Stimulated activated CD8-positive, alpha-beta memory T cell treated with anti-CD3 and anti-CD28 coated beads, Interleukin-15, amount 100 ng/mL, for 48 hours (primary cell): ENCODE results near the gene CDH13.

Source experiments
- DNase-seq, 2 donors: peaks; one replicate each; pipeline ENCODE4 v3.0.0-alpha.2; 2020; ENCODE audit warnings: low read depth in 2 of 2

Gene CDH13

DNA sequence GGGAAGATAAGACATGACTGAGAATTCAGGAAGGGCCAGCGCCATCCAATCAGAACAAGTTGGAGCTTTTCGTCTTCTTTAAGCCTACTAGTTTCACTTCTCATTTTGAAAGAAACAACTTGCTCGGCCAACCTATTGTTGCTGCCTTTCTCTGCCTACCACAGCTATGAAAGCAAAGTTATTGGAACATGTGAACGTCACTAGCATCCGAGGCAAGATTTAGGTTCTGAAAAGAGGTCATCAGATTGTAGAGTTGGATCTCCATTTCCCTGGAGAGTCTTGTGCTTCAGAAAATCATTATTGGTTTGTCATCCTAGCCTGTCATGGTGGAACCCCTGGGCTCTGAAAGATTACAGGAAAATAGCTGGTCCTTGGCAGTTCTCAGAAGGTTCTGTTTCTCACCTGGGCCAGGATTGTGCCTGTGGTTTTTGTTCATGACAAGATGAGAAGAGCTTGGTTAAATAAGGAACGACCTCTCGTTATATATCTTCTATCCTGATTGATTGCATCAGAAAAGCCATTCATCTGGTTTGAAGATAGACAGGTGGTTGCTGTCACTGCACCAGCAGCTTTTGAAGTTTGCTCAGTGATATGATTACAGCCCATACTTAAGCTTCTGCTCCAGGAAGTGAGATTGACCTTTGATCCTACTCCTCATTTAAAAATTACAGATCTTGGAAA lies 25.3 kb downstream of the CDH13 start:
- DNase-seq, result no peak

GRCh38 chr16:82652826-82653225 lies 26.1 kb downstream of the CDH13 start:
- DNase-seq, result no peak

DNA sequence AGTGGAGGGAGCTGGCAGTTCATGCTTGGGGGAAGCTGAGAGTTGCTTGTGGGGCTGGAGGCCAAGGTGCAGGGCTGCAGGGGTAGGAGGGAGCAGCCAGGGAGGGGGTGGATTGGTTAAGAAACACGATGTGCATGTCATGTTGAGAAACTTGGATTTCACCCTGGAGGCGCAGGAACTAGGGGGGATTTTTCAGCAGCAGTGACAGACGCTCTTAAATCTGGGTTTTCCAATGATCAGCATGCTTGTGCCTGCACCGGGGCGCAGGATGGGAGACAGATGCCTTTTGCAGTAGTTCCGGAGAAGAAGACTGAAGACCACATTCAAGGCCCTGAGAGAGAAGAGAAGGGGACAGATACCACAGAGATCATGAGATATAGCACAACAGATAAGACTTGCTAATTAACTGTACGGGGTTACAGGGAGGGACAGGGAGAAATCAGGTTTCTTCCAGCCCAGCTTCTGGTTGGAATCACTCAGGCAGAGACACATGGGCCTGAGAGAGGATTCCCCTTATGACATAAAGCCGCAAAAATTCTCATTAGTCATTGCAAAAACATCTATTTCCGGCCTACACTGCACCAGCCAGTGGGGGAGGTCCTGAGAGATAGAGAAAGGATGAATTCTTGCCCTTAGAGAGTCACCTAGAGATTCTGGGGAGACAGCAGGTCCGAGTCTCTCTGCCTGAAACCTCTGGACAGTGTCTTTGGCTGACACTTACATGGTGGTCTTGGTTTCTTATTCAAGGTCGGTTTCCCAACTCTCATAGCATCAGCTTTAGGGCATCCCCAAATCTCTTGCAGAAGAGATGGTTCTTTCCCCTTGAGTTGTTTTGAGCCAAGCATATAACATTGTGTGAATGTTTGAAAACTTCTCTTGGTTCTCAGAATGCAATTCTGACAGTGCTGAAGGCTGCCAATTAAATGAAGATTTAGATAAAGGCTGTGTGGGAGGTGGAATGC lies 27.1 kb downstream of the CDH13 start:
- peak; percentile 25 to 27 for DNase-seq

- DNase-seq, result peak; percentile 49 to 58
Observed at GRCh38 chr16:82655072-82655714, 28.4 kb downstream of the CDH13 start.

DNA sequence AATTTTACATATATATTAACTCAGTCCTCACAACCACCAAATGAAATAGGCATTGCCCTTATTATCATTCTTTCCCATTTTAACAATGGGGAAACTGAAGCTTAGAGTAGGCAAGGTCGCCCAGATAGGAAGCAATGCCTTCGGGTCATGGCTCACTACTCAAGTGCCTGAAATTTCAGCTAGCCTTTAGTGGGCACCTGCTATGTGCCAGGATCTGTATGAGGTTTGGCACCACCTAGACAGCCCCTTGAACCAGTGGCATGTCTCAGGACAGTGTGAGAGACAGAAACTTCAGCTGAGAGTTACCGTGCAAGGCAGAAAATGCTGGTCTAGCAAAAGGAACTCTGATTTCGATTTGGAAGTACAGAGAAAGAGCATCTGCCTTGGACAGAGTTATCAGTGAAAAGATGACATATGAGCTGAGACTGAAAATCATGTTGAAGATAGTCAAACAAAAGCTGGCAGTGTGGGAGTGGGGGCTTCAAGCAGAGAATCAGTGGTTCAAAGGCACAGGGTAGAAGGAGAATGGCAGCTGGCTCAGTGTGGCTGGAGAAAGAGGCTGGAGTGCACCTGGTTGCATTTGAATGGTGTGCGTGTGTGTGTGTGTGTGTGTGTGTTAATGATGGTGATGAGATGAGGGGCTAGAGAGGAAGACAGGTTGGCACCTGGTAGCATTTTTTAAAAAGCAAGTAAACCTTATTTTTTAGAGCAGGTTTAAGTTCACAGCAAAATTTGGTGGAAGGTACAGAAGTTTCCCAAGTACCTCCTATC lies 29.1 kb downstream of the CDH13 start:
- DNase-seq, result no peak

- DNase-seq, result no peak
Observed at GRCh38 chr16:82657239-82657638, 30.5 kb downstream of the CDH13 start.

- DNase-seq, result no peak
Observed at GRCh38 chr16:82657786-82658185, 31.0 kb downstream of the CDH13 start.

GRCh38 chr16:82658796-82659195 lies 32.0 kb downstream of the CDH13 start:
- DNase-seq, result no peak

- peak; percentile 19 to 33 for DNase-seq
Observed at GRCh38 chr16:82660075-82660645, 33.4 kb downstream of the CDH13 start.

DNA sequence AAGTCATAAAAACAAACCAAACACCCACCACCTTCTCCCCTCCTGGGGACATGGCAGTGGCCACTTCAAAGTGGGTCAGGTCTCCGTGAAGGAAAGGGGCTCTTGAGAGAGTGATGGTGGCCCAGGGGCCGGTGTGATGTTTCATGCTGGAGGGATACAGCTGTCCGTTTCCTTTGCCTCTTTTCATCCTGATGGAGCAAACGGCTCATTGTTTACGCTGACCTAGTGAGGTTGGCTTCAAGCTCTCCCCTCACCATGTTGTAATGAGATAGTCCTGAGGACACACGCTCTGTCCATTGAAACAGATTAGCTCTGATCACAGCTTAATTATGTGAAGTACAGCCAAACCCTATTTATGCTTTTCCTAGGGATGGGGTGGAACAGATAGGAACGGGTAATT lies 34.2 kb downstream of the CDH13 start:
- DNase-seq, result no peak

- no peak for DNase-seq
Observed at GRCh38 chr16:82664181-82664580, 37.4 kb downstream of the CDH13 start.

DNA sequence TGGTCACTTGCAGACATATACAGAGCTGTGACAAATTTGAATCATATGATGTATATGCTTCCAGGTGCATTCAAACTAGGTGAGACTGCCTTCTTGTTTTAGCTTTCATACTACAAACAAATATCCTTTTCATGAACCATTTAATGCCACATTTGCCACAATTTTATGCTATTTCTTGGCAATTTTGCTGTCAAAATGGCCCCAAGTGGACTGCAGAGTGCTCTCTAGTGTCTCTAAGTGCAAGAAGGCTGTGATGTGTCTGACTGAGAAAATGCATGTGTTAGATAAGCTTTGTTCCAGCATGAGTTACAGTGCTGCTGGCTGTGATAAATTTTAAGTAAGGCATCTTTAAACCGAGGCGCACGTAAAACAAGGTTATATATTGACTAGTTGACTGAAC lies 38.3 kb downstream of the CDH13 start:
- DNase-seq, result no peak

GRCh38 chr16:82667437-82667836 lies 40.7 kb downstream of the CDH13 start:
- no peak for DNase-seq

DNA sequence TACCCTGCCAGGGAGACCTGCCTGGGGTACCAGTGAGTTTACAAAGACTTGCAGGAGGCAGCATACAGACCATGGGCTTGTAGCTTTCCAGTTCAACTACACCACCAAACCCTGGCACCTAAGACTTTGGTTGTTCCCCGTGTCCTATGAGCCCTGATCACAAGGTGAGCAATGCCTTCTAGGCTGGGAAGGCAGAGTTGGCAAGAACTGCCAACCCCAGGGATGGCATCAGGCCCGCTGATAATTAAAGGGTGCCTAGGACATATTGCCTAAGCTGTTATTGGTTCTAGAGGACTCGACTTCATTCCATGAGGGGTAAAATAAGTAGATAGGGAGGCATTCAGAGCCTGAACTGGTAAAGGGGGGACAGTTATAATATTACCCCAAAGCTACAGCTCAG lies 41.3 kb downstream of the CDH13 start:
- no peak for DNase-seq

- no peak for DNase-seq
Observed at GRCh38 chr16:82671741-82672140, 45.0 kb downstream of the CDH13 start.

- no peak for DNase-seq
Observed at GRCh38 chr16:82672676-82673075, 45.9 kb downstream of the CDH13 start.

DNA sequence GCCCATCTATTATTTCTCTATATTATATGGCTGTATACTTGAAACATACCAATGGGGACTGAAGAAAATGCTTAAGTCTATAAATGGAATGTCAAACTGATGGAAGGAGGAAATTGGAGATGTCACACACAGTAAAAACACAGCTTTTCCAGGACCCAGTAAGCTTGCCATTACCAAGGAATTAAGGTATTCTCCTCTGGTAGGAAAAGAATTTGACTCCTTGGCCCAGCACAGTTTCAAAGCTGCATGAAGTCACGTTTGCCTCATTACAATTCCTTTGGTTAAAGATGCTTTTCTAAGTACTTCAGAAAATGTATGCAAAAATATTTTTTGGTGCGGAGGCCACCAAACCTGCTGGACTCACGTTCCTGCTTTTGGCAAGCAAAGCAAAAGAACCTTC lies 48.5 kb downstream of the CDH13 start:
- DNase-seq, result no peak

- no peak for DNase-seq
Observed at GRCh38 chr16:82681592-82681991, 54.8 kb downstream of the CDH13 start.

DNA sequence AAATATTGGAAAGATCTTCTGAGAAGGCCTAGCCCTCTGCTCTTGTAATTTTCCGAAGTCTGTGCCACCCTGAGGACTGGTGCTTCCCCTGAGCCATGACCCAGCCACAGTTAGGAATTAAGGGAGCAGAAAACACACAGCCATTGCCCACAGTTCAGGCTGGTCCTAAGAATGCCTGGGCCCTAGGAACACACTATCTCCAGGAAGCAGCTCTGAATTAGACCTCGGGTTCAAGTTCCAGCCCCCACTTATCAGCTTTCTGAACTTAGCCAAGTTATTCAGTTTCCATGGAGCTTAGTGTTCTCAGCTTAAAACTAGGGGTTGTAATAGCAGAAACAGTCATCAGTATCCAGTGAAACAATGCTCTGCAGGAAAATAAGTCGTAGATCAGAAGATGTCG lies 56.0 kb downstream of the CDH13 start:
- DNase-seq, result no peak

GRCh38 chr16:82684256-82684655 lies 57.5 kb downstream of the CDH13 start:
- no peak for DNase-seq

GRCh38 chr16:82685526-82685925 lies 58.8 kb downstream of the CDH13 start:
- DNase-seq, result no peak
